Small intestine (tissue), 4 donors: Measurements from ENCODE around the gene ACSM2A. TPM values are rescaled to one million over a fixed set of nuclear protein-coding genes. Genes with fewer than 3 reads are reported as not detected.

Experiments used
- polyA plus RNA-seq, 4 donors: library from polyadenylated mRNA; stranded (reverse) in 3 of 4; unstranded in 1 of 4; fragments of 200-250 nt in 3 of 4; fragments of 120-200 nt in 1 of 4; gene quantifications; one replicate each; pipeline versions ENCODE4 v1.2.1 to v1.2.3, GENCODE V29; 2013
- donor health status: healthy with polysubstance abuse.
- donor health status: Bipolar disorder and iron deficiency.
- donor health status: healthy.

The ACSM2A gene
- polyA plus RNA-seq, 4 donors: 0.07 TPM; not detected in 2

Other genes with a start within 250 kb of the ACSM2A start
- gene GP2, start 124.0 kb upstream of the ACSM2A start, polyA plus RNA-seq: 10 to 100 TPM in 3 of 4 donors, 1 to 10 TPM in 1; 8.4 to 34.4 (median 14.4) TPM
- gene UMOD, start 98.8 kb upstream of the ACSM2A start, polyA plus RNA-seq: under 1 TPM in 2 of 4 donors, not detected in 2; 0.03 TPM
- under 1 TPM in 1 of 4 donors, not detected in 3; 0.19 TPM for gene PDILT, start 46.8 kb upstream of the ACSM2A start, polyA plus RNA-seq
- gene ACSM5, start 42.0 kb upstream of the ACSM2A start, polyA plus RNA-seq: under 1 TPM in 3 of 4 donors, not detected in 1; 0.16 to 0.97 (median 0.81) TPM
- under 1 TPM in 2 of 4 donors, not detected in 2; 0.18 to 0.50 TPM for gene ACSM2B, start 124.8 kb downstream of the ACSM2A start, polyA plus RNA-seq
- gene ACSM1, start 246.2 kb downstream of the ACSM2A start, polyA plus RNA-seq: under 1 TPM in 3 of 4 donors, not detected in 1; 0.22 to 0.37 (median 0.24) TPM